Calu3 (cell line): ENCODE data around the gene NOL4L. TPM values are rescaled to one million over a fixed set of nuclear protein-coding genes. Genes with fewer than 3 reads are reported as not detected.

Source experiments
- BruUV-seq: library from RNA; stranded (reverse); fragments of 400-500 nt; replicated peaks from 2 replicates; lab custom pipeline; 2021; lab: Mats Ljungman, UMichigan
- CTCF ChIA-PET: fragments of 300-600 bp; sonication (Branson Sonifier 250); formaldehyde crosslinking; loops from one replicate; lab custom pipeline; 2022; ENCODE audit warnings: antibody characterized with exemption; lab: Charles Lee
- DNase-seq: peaks from one replicate; pipeline ENCODE4 v3.0.0; 2022
- H3K27ac Mint-ChIP-seq: one replicate; pipeline ENCODE4 v1.8.0; 2022; ENCODE audit warnings: mixed read lengths; ENCODE audit not compliant: unreplicated experiment
- H3K27me3 Mint-ChIP-seq: one replicate; pipeline ENCODE4 v1.8.0; 2022; ENCODE audit warnings: mixed read lengths; ENCODE audit not compliant: unreplicated experiment
- H3K36me3 Mint-ChIP-seq: one replicate; pipeline ENCODE4 v1.8.0; 2022; ENCODE audit warnings: mild to moderate bottlenecking, moderate library complexity, mixed read lengths; ENCODE audit not compliant: insufficient read depth, unreplicated experiment
- H3K4me1 Mint-ChIP-seq: one replicate; pipeline ENCODE4 v1.8.0; 2022; ENCODE audit warnings: mild to moderate bottlenecking, low read depth, mixed read lengths; ENCODE audit not compliant: unreplicated experiment
- H3K4me3 Mint-ChIP-seq: one replicate; pipeline ENCODE4 v1.8.0; 2022; ENCODE audit warnings: mild to moderate bottlenecking, low read depth, moderate library complexity, mixed read lengths; ENCODE audit not compliant: unreplicated experiment
- H3K9me3 Mint-ChIP-seq: one replicate; pipeline ENCODE4 v1.8.0; 2022; ENCODE audit warnings: low read depth, mixed read lengths; ENCODE audit not compliant: unreplicated experiment
- CTCF ChIP-seq: fragments of 200-600 bp; IDR thresholded peaks from one replicate; pipeline ENCODE4 v1.8.0; 2022; ENCODE audit warnings: antibody characterized with exemption; ENCODE audit not compliant: unreplicated experiment
- intact Hi-C: fragments of 100-400 bp; cut with micrococcal nuclease; formaldehyde crosslinking; loops from one replicate; pipeline ENCODE4 v1.10.0; 2022; ENCODE audit not compliant: unreplicated experiment
- total RNA-seq: library from RNA; stranded (reverse); gene quantifications from 2 replicates; pipeline ENCODE4 v1.2.3, GENCODE V29; 2022

NOL4L gene
- total RNA-seq, 1 experiment from 2014 or later = 46.9 TPM

GRCh38 chr20:32468860-32469259 is 116.3 kb downstream of the NOL4L start:
- TF ChIP-seq CTCF = no peak
- BruUV-seq = no TSS peak
- H3K27ac Mint-ChIP-seq = no peak overlapping the region
- CTCF ChIA-PET = interaction anchor here (0.7 kb wide), 1 partner anchor 154 kb away, joined by 6 read pairs; no protein-coding TSS in a partner anchor
- no peak for DNase-seq
- no peaks in the 10 kb centered on the region for H3K9me3 Mint-ChIP-seq
- peaks cover 70% of the 10 kb centered on the region for H3K4me1 Mint-ChIP-seq
- intact Hi-C loops = no loop called here
- H3K4me3 Mint-ChIP-seq = no peak overlapping the region
- H3K27me3 Mint-ChIP-seq = no peaks in the 10 kb centered on the region
- peaks cover 73% of the 10 kb centered on the region for H3K36me3 Mint-ChIP-seq

- Mint-ChIP-seq H3K27me3 (no peaks in the 10 kb centered on the region), H3K4me3 (no peak overlapping the region), H3K9me3 (no peaks in the 10 kb centered on the region), H3K27ac (peak overlapping the region; percentile 35), H3K4me1 (peaks cover 64% of the 10 kb centered on the region), H3K36me3 (peaks cover 67% of the 10 kb centered on the region)
- no peak for DNase-seq
- CTCF ChIA-PET = interaction anchor here (0.7 to 1.3 kb wide), 2 partner anchors 17 to 154 kb away, joined by 6 to 7 read pairs; no protein-coding TSS in a partner anchor
- no TSS peak for BruUV-seq
- intact Hi-C loops = no loop called here
- TF ChIP-seq CTCF = no peak
Observed at GRCh38 chr20:32468313-32468640, 116.9 kb downstream of the NOL4L start.

- BruUV-seq = no TSS peak
- CTCF ChIA-PET = interaction anchor here (0.6 to 1.3 kb wide), 2 partner anchors 17 to 31 kb away, joined by 6 to 7 read pairs; no protein-coding TSS in a partner anchor
- DNase-seq = no peak
Observed at GRCh38 chr20:32467506-32468312, 117.4 kb downstream of the NOL4L start.

More at GRCh38 chr20:32467506-32468312, 117.4 kb downstream of the NOL4L start:
- no peak for TF ChIP-seq CTCF
- H3K27ac Mint-ChIP-seq = peak overlapping the region; percentile 35
- no peaks in the 10 kb centered on the region for H3K27me3 Mint-ChIP-seq
- intact Hi-C loops = no loop called here
- peak overlapping the region; percentile 14 for H3K4me3 Mint-ChIP-seq
- H3K9me3 Mint-ChIP-seq = no peaks in the 10 kb centered on the region
- H3K36me3 Mint-ChIP-seq = peaks cover 67% of the 10 kb centered on the region
- H3K4me1 Mint-ChIP-seq = peaks cover 59% of the 10 kb centered on the region
